KMS-11 (cell line): ENCODE data around the gene ZNF385D.

Source experiments
- H2AFZ ChIP-seq: fragments of 200-600 bp; sonication (generic); 2 replicates; pipeline ENCODE4 v1.6.1; 2016; ENCODE audit warnings: antibody characterized with exemption, mixed run types, low read depth
- H3K27ac ChIP-seq: fragments of 200-600 bp; sonication (generic); 2 replicates; pipeline ENCODE4 v1.6.1; 2016; ENCODE audit warnings: mild to moderate bottlenecking, mixed run types
- H3K27me3 ChIP-seq: fragments of 200-600 bp; sonication (generic); 2 replicates; pipeline ENCODE4 v1.6.1; 2017; ENCODE audit warnings: mild to moderate bottlenecking, low read depth, mixed run types, moderate library complexity; ENCODE audit not compliant: insufficient read depth
- H3K36me3 ChIP-seq: fragments of 200-600 bp; sonication (generic); 2 replicates; pipeline ENCODE4 v1.6.1; 2017; ENCODE audit warnings: mild to moderate bottlenecking, mixed run types; ENCODE audit not compliant: insufficient read depth
- H3K4me1 ChIP-seq: fragments of 200-600 bp; sonication (generic); 2 replicates; pipeline ENCODE4 v1.6.1; 2016; ENCODE audit warnings: mild to moderate bottlenecking, low read depth, mixed run types; ENCODE audit not compliant: poor library complexity, severe bottlenecking
- H3K4me2 ChIP-seq: fragments of 200-600 bp; sonication (generic); 2 replicates; pipeline ENCODE4 v1.7.0; 2016; ENCODE audit warnings: mild to moderate bottlenecking, mixed run types
- H3K4me3 ChIP-seq: fragments of 200-600 bp; sonication (generic); IDR thresholded peaks from 2 replicates; pipeline ENCODE4 v1.6.1; 2017; ENCODE audit warnings: low read depth, low read length, mixed read lengths; ENCODE audit not compliant: insufficient read depth
- H3K79me2 ChIP-seq: fragments of 200-600 bp; sonication (generic); 2 replicates; pipeline ENCODE4 v1.6.1; 2016; ENCODE audit warnings: low read depth, mixed run types; ENCODE audit not compliant: insufficient read depth
- H3K9ac ChIP-seq: fragments of 200-600 bp; sonication (generic); 2 replicates; pipeline ENCODE4 v1.6.1; 2016; ENCODE audit warnings: mild to moderate bottlenecking, mixed run types
- H4K20me1 ChIP-seq: fragments of 200-600 bp; sonication (generic); 2 replicates; pipeline ENCODE4 v1.6.1; 2016; ENCODE audit warnings: mild to moderate bottlenecking, mixed run types; ENCODE audit not compliant: insufficient read depth
- TF ChIP-seq, protein P1 (sequence below): fragments of 200-600 bp; sonication (generic); conservative IDR thresholded peaks from 2 replicates; pipeline ENCODE4 v1.6.1; 2017; ENCODE audit warnings: low read depth, mild to moderate bottlenecking, antibody characterized with exemption, low read length, moderate library complexity, mixed read lengths

Gene ZNF385D

DNA sequence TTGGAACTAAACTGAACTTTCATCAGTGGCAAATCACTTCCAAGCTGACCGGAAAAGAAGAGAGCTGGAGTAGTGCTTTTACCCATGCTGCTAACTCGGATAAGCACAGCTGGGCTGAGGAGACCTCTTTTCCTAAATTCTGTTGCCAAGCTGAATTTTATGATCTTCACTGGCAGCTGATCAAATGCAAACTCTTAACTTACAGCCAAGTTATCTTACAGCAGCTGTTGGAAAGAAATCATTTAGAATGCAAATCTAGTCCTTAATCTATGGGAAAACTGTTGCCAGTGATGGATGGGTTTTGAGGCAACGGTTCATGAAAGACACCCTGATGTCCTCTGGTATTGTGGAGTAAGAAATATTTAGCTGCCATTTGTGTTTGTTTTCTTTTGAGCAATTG lies 216.5 kb downstream of the ZNF385D start:
- H2AFZ ChIP-seq = no peak overlapping the region
- H3K4me3 ChIP-seq = no peak overlapping the region
- H4K20me1 ChIP-seq = no peaks in the 10 kb centered on the region
- no peaks in the 10 kb centered on the region for H3K4me1 ChIP-seq
- H3K27ac ChIP-seq = no peak overlapping the region
- H3K4me2 ChIP-seq = no peak overlapping the region
- H3K9ac ChIP-seq = no peak overlapping the region
- no peaks in the 10 kb centered on the region for H3K36me3 ChIP-seq
- H3K27me3 ChIP-seq = no peaks in the 10 kb centered on the region
- TF ChIP-seq, protein P1, sequence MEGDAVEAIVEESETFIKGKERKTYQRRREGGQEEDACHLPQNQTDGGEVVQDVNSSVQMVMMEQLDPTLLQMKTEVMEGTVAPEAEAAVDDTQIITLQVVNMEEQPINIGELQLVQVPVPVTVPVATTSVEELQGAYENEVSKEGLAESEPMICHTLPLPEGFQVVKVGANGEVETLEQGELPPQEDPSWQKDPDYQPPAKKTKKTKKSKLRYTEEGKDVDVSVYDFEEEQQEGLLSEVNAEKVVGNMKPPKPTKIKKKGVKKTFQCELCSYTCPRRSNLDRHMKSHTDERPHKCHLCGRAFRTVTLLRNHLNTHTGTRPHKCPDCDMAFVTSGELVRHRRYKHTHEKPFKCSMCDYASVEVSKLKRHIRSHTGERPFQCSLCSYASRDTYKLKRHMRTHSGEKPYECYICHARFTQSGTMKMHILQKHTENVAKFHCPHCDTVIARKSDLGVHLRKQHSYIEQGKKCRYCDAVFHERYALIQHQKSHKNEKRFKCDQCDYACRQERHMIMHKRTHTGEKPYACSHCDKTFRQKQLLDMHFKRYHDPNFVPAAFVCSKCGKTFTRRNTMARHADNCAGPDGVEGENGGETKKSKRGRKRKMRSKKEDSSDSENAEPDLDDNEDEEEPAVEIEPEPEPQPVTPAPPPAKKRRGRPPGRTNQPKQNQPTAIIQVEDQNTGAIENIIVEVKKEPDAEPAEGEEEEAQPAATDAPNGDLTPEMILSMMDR = no peak
- no peaks in the 10 kb centered on the region for H3K79me2 ChIP-seq

DNA sequence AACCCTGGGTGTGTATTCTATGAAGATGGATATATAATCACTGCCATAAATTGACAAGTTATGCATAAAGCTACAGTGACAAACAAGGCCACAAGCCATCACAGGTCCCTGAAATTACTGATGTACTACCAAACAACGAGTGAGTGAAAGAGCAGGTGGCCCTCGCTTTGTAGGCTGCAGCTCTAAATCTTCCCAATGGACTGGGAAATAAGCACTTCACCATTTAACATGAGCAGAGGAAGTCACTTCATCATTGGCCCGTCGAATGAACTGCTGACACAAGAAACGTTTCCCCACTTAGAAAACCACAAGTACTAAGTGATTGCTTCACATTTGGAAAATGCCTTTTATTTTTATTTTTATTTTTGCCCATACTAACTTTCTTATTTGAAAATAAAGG lies 218.0 kb downstream of the ZNF385D start:
- Histone ChIP-seq H3K27ac (no peak overlapping the region), H3K4me3 (no peak overlapping the region), H3K79me2 (no peaks in the 10 kb centered on the region), H3K4me1 (no peaks in the 10 kb centered on the region), H3K9ac (no peak overlapping the region), H3K27me3 (no peaks in the 10 kb centered on the region), H2AFZ (no peak overlapping the region), H3K36me3 (no peaks in the 10 kb centered on the region), H3K4me2 (no peak overlapping the region), H4K20me1 (no peaks in the 10 kb centered on the region)
- TF ChIP-seq, protein P1 = no peak

DNA sequence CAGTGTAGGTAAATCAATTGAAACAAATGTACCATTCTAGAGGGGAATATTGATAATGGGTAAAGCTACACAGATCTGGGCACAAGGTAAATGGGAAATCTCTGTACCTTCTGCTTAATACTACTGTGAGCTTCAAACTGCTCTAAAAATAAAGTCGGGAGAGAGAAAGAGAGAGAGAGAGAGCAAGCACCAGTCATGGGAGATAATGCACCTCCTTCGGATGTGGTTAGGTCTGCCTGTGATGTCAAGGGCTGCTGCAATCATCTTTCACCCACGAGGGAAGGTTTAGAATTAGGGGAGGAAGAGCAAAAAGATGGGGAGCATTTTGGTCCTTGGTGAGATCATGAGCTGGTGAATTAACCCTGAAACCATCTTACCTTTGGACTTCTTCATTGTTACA lies 219.1 kb downstream of the ZNF385D start:
- H2AFZ ChIP-seq = no peak overlapping the region
- no peak overlapping the region for H3K4me3 ChIP-seq
- TF ChIP-seq, protein P1 = no peak
- H3K9ac ChIP-seq = no peak overlapping the region
- no peaks in the 10 kb centered on the region for H3K79me2 ChIP-seq
- H3K4me2 ChIP-seq = no peak overlapping the region
- no peak overlapping the region for H3K27ac ChIP-seq
- H3K27me3 ChIP-seq = no peaks in the 10 kb centered on the region
- H3K36me3 ChIP-seq = no peaks in the 10 kb centered on the region
- no peaks in the 10 kb centered on the region for H3K4me1 ChIP-seq
- no peaks in the 10 kb centered on the region for H4K20me1 ChIP-seq

DNA sequence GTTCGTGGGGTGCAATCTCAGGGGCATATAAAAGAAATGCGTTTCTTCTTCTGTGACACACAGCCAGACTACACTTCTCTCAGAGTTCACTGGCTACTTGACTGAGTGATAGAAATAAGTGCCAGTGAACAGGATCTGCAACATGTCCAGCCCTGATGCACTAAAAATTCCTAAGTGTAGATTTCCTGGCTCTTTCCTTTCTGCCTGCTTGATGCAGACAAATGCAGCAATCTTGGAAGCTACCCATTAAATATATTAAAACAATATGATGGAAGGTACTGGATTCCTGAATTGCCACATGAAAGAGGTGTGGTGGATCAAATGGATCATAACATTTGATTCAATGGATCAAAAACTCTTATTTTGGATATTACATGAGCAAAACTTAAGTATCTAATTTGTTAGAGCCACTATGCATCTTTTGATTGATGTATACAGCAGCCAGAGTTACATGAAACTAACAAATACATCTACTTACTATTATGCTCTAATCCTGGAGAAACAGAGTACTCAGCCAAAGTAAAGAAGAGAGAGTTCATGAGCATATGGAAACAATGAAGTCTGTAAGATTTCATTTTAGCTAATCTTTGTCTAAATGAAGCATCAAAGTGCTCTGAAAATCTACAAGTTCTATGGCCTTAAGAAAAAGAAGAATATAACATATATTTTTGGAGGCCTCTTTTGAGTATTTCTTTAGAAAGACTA lies 222.6 kb downstream of the ZNF385D start:
- H3K79me2 ChIP-seq = no peaks in the 10 kb centered on the region
- no peak overlapping the region for H3K4me3 ChIP-seq
- H3K36me3 ChIP-seq = no peaks in the 10 kb centered on the region
- H3K27me3 ChIP-seq = no peaks in the 10 kb centered on the region
- H3K27ac ChIP-seq = no peak overlapping the region
- TF ChIP-seq, protein P1 = no peak
- no peaks in the 10 kb centered on the region for H3K4me1 ChIP-seq
- H3K4me2 ChIP-seq = no peak overlapping the region
- H4K20me1 ChIP-seq = no peaks in the 10 kb centered on the region
- H3K9ac ChIP-seq = no peak overlapping the region
- no peak overlapping the region for H2AFZ ChIP-seq
